ENCODE data around the gene SLC38A6. TPM values are rescaled to one million over a fixed set of nuclear protein-coding genes. Genes with fewer than 3 reads are reported as not detected.

SLC38A6 gene
- total and polyA plus RNA-seq, 2 experiments from 2014 or later = 17.0 to 26.0 TPM

- no peak overlapping the region for H3K27ac ChIP-seq
- H3K27me3 ChIP-seq = no peaks in the 10 kb centered on the region
- peaks cover 4% of the 10 kb centered on the region for H3K4me1 ChIP-seq (ENCODE audit: insufficient read depth)
- H3K4me3 ChIP-seq = no peak overlapping the region
- peaks cover 17% of the 10 kb centered on the region for H3K79me2 ChIP-seq
- TF ChIP-seq EZH2phosphoT487 (IDR thresholded peaks at IDR 0.05; ENCODE audit: low read depth, severe bottlenecking, unreplicated experiment) (no peak), CTCF (IDR thresholded peaks at IDR 0.05; ENCODE audit: poor library complexity) (no peak), EZH2 (IDR thresholded peaks at IDR 0.05; ENCODE audit: borderline replicate concordance) (no peak)
- H2AFZ ChIP-seq = no peak overlapping the region
- H3K9me2 ChIP-seq (replicated peaks; ENCODE audit: insufficient read depth) = no peaks in the 10 kb centered on the region
- WGBS (ENCODE audit: low lambda C conversion rate, missing lambda C conversion rate) = 53% methylated on average over 2 of the region's 2 CpGs
- H3K9me3 ChIP-seq (ENCODE audit: low read depth) = no peaks in the 10 kb centered on the region
- no peaks in the 10 kb centered on the region for H3K36me3 ChIP-seq (replicated peaks; ENCODE audit: insufficient read depth, low read depth)
- DNase-seq (ENCODE audit: low spot score) = no peak
- H3K4me2 ChIP-seq = no peak overlapping the region
- H4K20me1 ChIP-seq (ENCODE audit: insufficient read depth, poor library complexity, severe bottlenecking) = no peaks in the 10 kb centered on the region
Measured at GRCh38 chr14:60975551-60975950, 5.5 kb upstream of the SLC38A6 start.

GRCh38 chr14:60977847-60978246 lies 3.2 kb upstream of the SLC38A6 start:
- 68% methylated on average over 2 of the region's 2 CpGs for WGBS (ENCODE audit: low lambda C conversion rate, missing lambda C conversion rate)
- peaks cover 10% of the 10 kb centered on the region for H3K4me1 ChIP-seq (ENCODE audit: insufficient read depth)
- no peak overlapping the region for H3K27ac ChIP-seq
- no peaks in the 10 kb centered on the region for H3K36me3 ChIP-seq (replicated peaks; ENCODE audit: insufficient read depth, low read depth)
- H2AFZ ChIP-seq = no peak overlapping the region
- H3K79me2 ChIP-seq = peaks cover 24% of the 10 kb centered on the region
- no peak for DNase-seq (ENCODE audit: low spot score)
- H3K4me3 ChIP-seq = no peak overlapping the region
- no peaks in the 10 kb centered on the region for H3K9me3 ChIP-seq (ENCODE audit: low read depth)
- H4K20me1 ChIP-seq (ENCODE audit: insufficient read depth, poor library complexity, severe bottlenecking) = no peaks in the 10 kb centered on the region
- H3K9me2 ChIP-seq (replicated peaks; ENCODE audit: insufficient read depth) = no peaks in the 10 kb centered on the region
- H3K27me3 ChIP-seq = no peaks in the 10 kb centered on the region
- TF ChIP-seq CTCF (IDR thresholded peaks at IDR 0.05; ENCODE audit: poor library complexity) (no peak), EZH2 (IDR thresholded peaks at IDR 0.05; ENCODE audit: borderline replicate concordance) (no peak), EZH2phosphoT487 (IDR thresholded peaks at IDR 0.05; ENCODE audit: low read depth, severe bottlenecking, unreplicated experiment) (no peak)
- no peak overlapping the region for H3K4me2 ChIP-seq

GRCh38 chr14:60981633-60982455 lies 799 bp downstream of the SLC38A6 start:
- H2AFZ ChIP-seq = peak overlapping the region; percentile 70
- H3K9me3 ChIP-seq (ENCODE audit: low read depth) = no peaks in the 10 kb centered on the region
- peak; percentile 76 for DNase-seq (ENCODE audit: low spot score)
- peak overlapping the region; percentile 85 for H3K4me2 ChIP-seq
- H3K27me3 ChIP-seq = no peaks in the 10 kb centered on the region
- H3K4me3 ChIP-seq = peak overlapping the region; percentile 75
- WGBS (ENCODE audit: low lambda C conversion rate, missing lambda C conversion rate) = 12% methylated on average over 12 of the region's 12 CpGs
- H3K36me3 ChIP-seq (replicated peaks; ENCODE audit: insufficient read depth, low read depth) = no peaks in the 10 kb centered on the region
- H4K20me1 ChIP-seq (ENCODE audit: insufficient read depth, poor library complexity, severe bottlenecking) = no peaks in the 10 kb centered on the region
- peak overlapping the region; percentile 86 for H3K27ac ChIP-seq
- H3K4me1 ChIP-seq (ENCODE audit: insufficient read depth) = peaks cover 10% of the 10 kb centered on the region
- H3K79me2 ChIP-seq = peaks cover 35% of the 10 kb centered on the region
- TF ChIP-seq CTCF (IDR thresholded peaks at IDR 0.05; ENCODE audit: poor library complexity) (no peak), EZH2 (IDR thresholded peaks at IDR 0.05; ENCODE audit: borderline replicate concordance) (no peak), EZH2phosphoT487 (IDR thresholded peaks at IDR 0.05; ENCODE audit: low read depth, severe bottlenecking, unreplicated experiment) (no peak)
- H3K9me2 ChIP-seq (replicated peaks; ENCODE audit: insufficient read depth) = no peaks in the 10 kb centered on the region
